ENCODE results near the gene FMNL1. TPM values are rescaled to one million over a fixed set of nuclear protein-coding genes. Genes with fewer than 3 reads are reported as not detected.

FMNL1 gene
- total and polyA plus RNA-seq, 10 of the 15 experiments (the other 5 are each of a cell fraction or from before 2014, with no cell fraction given) = 3.3 to 108 (median 19.5) TPM

GRCh38 chr17:45218895-45219661, 2.6 kb upstream of the FMNL1 start:
- no peak overlapping the region for H3K4me3 ChIP-seq
- ChIA-PET CTCF (interaction anchor here (0.6 to 10.0 kb wide), 42 partner anchors 14 to 371 kb away, joined by 3 to 429 read pairs (median 5); partner anchors contain the start of genes ACBD4, HEXIM1 and HEXIM2), SMC1A (ENCODE audit: uncharacterized antibody, unreplicated experiment) (interaction anchor here (0.5 to 7.3 kb wide), 29 partner anchors 14 to 612 kb away, joined by 3 to 201 read pairs (median 5); partner anchors contain the start of genes ACBD4, HEXIM1 and SPATA32), POLR2A (interaction anchor here (0.7 to 11.4 kb wide), 7 partner anchors 12 to 132 kb away, joined by 3 to 140 read pairs (median 5); partner anchors contain the start of genes HEXIM2 and MAP3K14), RAD21 (ENCODE audit: unreplicated experiment) (interaction anchor here (0.6 to 5.8 kb wide), 40 partner anchors 11 to 421 kb away, joined by 3 to 225 read pairs (median 4); partner anchors contain the start of genes ACBD4, HEXIM1, HEXIM2 and MAP3K14)
- H3K4me1 ChIP-seq (ENCODE audit: control insufficient read depth, insufficient read depth, low read length) = peaks cover 13% of the 10 kb centered on the region
- H3K27ac ChIP-seq (ENCODE audit: control insufficient read depth, insufficient read depth) = no peak overlapping the region
- H4K20me1 ChIP-seq (ENCODE audit: control insufficient read depth, insufficient read depth) = no peaks in the 10 kb centered on the region
- peaks cover 28% of the 10 kb centered on the region for H3K79me2 ChIP-seq (ENCODE audit: control insufficient read depth, insufficient read depth, low read length)
- ATAC-seq (peak; percentile 42), FAIRE-seq (peak; percentile 98), DNase-seq (ENCODE audit: low read depth, low spot score) (no peak)
- in situ Hi-C loops (cut with MboI) (loop anchor here (5.0 kb wide), 1 partner anchor 168 kb away; no protein-coding TSS in a partner anchor), intact Hi-C loops (cut with micrococcal nuclease; ENCODE audit: unreplicated experiment) (loop anchor here (1.0 to 10.0 kb wide), 3 partner anchors 16 to 616 kb away; no protein-coding TSS in a partner anchor)
- no TSS peak for BruUV-seq (replicated peaks)
- H3K27me3 ChIP-seq (replicated peaks in 1 of 2; ENCODE audit: control insufficient read depth in 2 of 2, insufficient read depth in 2 of 2, low read length in 1 of 2) = no peaks in the 10 kb centered on the region
- H3K9ac ChIP-seq (ENCODE audit: control insufficient read depth, insufficient read depth, low read length) = no peak overlapping the region
- H3K36me3 ChIP-seq (ENCODE audit: control insufficient read depth in 2 of 2, insufficient read depth in 2 of 2, low read length in 1 of 2) = no peaks in the 10 kb centered on the region
- 13% methylated on average over 12 of the region's 12 CpGs for WGBS (ENCODE audit: insufficient coverage, insufficient replicate concordance, low lambda C conversion rate, missing lambda C conversion rate)
- no peaks in the 10 kb centered on the region for H3K9me3 ChIP-seq (replicated peaks; ENCODE audit: control insufficient read depth, insufficient read depth, low read length)
- H3K4me2 ChIP-seq (ENCODE audit: control insufficient read depth, insufficient read depth) = no peak overlapping the region
- no peak overlapping the region for H2AFZ ChIP-seq (ENCODE audit: control insufficient read depth, low read depth, low read length)
- TF ChIP-seq RELA (IDR thresholded peaks at IDR 0.05; ENCODE audit: borderline replicate concordance, partially characterized antibody) = peak; percentile 53
- TF ChIP-seq POU2F2 (IDR thresholded peaks at IDR 0.05; ENCODE audit: borderline replicate concordance, low read depth, low read length) = no peak
- no peak for TF ChIP-seq SPI1 (IDR thresholded peaks at IDR 0.05; ENCODE audit: borderline replicate concordance, insufficient read depth, low read depth, low read length)
- TF ChIP-seq, protein P1, sequence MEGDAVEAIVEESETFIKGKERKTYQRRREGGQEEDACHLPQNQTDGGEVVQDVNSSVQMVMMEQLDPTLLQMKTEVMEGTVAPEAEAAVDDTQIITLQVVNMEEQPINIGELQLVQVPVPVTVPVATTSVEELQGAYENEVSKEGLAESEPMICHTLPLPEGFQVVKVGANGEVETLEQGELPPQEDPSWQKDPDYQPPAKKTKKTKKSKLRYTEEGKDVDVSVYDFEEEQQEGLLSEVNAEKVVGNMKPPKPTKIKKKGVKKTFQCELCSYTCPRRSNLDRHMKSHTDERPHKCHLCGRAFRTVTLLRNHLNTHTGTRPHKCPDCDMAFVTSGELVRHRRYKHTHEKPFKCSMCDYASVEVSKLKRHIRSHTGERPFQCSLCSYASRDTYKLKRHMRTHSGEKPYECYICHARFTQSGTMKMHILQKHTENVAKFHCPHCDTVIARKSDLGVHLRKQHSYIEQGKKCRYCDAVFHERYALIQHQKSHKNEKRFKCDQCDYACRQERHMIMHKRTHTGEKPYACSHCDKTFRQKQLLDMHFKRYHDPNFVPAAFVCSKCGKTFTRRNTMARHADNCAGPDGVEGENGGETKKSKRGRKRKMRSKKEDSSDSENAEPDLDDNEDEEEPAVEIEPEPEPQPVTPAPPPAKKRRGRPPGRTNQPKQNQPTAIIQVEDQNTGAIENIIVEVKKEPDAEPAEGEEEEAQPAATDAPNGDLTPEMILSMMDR (IDR thresholded peaks at IDR 0.05 in 2 of 3, conservative IDR thresholded peaks at IDR 0.05 in 1 of 3; ENCODE audit: control insufficient read depth in 2 of 3, extremely low read depth in 1 of 3, insufficient read depth in 1 of 3, low read depth in 3 of 3, low read length in 3 of 3) = peak; percentile 92 to 97 (median 94)
- no peak for TF ChIP-seq SUZ12 (IDR thresholded peaks at IDR 0.05; ENCODE audit: unreplicated experiment)
- no peak for TF ChIP-seq SREBF1 (IDR thresholded peaks at IDR 0.05; ENCODE audit: low read length)
- peak; percentile 97 for TF ChIP-seq RAD21 (IDR thresholded peaks at IDR 0.05; ENCODE audit: insufficient read depth, low read depth, low read length)
- TF ChIP-seq RB1 (IDR thresholded peaks at IDR 0.05; ENCODE audit: borderline replicate concordance) = 0 out of 2 replicates have a peak, but pooled peaks have one; percentile 40
- no peak for TF ChIP-seq KDM1A (IDR thresholded peaks at IDR 0.05; ENCODE audit: borderline replicate concordance)
- 0 out of 2 replicates have a peak, but pooled peaks have one; percentile 25 for TF ChIP-seq IKZF1 (conservative IDR thresholded peaks at IDR 0.05)
- TF ChIP-seq, protein P2, sequence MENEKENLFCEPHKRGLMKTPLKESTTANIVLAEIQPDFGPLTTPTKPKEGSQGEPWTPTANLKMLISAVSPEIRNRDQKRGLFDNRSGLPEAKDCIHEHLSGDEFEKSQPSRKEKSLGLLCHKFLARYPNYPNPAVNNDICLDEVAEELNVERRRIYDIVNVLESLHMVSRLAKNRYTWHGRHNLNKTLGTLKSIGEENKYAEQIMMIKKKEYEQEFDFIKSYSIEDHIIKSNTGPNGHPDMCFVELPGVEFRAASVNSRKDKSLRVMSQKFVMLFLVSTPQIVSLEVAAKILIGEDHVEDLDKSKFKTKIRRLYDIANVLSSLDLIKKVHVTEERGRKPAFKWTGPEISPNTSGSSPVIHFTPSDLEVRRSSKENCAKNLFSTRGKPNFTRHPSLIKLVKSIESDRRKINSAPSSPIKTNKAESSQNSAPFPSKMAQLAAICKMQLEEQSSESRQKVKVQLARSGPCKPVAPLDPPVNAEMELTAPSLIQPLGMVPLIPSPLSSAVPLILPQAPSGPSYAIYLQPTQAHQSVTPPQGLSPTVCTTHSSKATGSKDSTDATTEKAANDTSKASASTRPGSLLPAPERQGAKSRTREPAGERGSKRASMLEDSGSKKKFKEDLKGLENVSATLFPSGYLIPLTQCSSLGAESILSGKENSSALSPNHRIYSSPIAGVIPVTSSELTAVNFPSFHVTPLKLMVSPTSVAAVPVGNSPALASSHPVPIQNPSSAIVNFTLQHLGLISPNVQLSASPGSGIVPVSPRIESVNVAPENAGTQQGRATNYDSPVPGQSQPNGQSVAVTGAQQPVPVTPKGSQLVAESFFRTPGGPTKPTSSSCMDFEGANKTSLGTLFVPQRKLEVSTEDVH (IDR thresholded peaks at IDR 0.05; ENCODE audit: low read depth, partially characterized antibody) = no peak
- TF ChIP-seq IKZF2 (IDR thresholded peaks at IDR 0.05) = peak in 1 of 2 experiments; percentile 21; a peak in 1 of 4 replicates
- TF ChIP-seq, protein P3, sequence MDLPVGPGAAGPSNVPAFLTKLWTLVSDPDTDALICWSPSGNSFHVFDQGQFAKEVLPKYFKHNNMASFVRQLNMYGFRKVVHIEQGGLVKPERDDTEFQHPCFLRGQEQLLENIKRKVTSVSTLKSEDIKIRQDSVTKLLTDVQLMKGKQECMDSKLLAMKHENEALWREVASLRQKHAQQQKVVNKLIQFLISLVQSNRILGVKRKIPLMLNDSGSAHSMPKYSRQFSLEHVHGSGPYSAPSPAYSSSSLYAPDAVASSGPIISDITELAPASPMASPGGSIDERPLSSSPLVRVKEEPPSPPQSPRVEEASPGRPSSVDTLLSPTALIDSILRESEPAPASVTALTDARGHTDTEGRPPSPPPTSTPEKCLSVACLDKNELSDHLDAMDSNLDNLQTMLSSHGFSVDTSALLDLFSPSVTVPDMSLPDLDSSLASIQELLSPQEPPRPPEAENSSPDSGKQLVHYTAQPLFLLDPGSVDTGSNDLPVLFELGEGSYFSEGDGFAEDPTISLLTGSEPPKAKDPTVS (IDR thresholded peaks at IDR 0.05; ENCODE audit: low read depth, low read length) = no peak
- 0 out of 2 replicates have a peak, but pooled peaks have one; percentile 33 for TF ChIP-seq IRF4 (IDR thresholded peaks at IDR 0.05; ENCODE audit: low read depth, low read length)
- TF ChIP-seq SMARCA5 (IDR thresholded peaks at IDR 0.05) = 0 out of 2 replicates have a peak, but pooled peaks have one; percentile 46
- TF ChIP-seq CBFB (IDR thresholded peaks at IDR 0.05; ENCODE audit: low read depth) = peak; percentile 16; the same call in 1 of the 2 replicates
